CD4-positive, alpha-beta T cell (primary cell): Measurements from ENCODE around the gene CCDC146. TPM values are rescaled to one million over a fixed set of nuclear protein-coding genes. Genes with fewer than 3 reads are reported as not detected.
A peak's percentile ranks its signal among the peaks of the same experiment; 100 is the strongest.

Experiments used
- ATAC-seq: fragments of 200-7000 bp; cut with Tn5 transposase; one replicate; pipeline ENCODE4 v1.10.0; 2022; ENCODE audit warnings: mild to moderate bottlenecking; ENCODE audit not compliant: poor library complexity
- CTCF ChIA-PET: fragments of 350-600 bp; sonication (Branson Sonifier 250); formaldehyde crosslinking; loops from one replicate; lab custom pipeline; 2021; ENCODE audit warnings: antibody characterized with exemption, inconsistent platforms; lab: Charles Lee
- POLR2A ChIA-PET: fragments of 350-600 bp; sonication (Branson Sonifier 250); formaldehyde crosslinking; loops from one replicate; lab custom pipeline; 2021; ENCODE audit warnings: antibody characterized with exemption, inconsistent platforms; lab: Charles Lee
- DNase-seq, 14 experiments: peaks; one replicate each; pipeline ENCODE4 v3.0.0-alpha.2; 2013 to 2020; ENCODE audit warnings: mixed read lengths in 2 of 14
- H3K27ac ChIP-seq, 2 donors: one replicate each; pipeline versions ENCODE4 v1.5.1 to v1.7.0; 2013; ENCODE audit warnings: low read length in 2 of 2, low read depth in 1 of 2, mild to moderate bottlenecking in 1 of 2
- H3K27me3 ChIP-seq, 2 experiments: 1 replicate in 1 of 2; 2 replicates in 1 of 2; pipeline versions ENCODE4 v1.6.1 to v1.7.0; 2013; ENCODE audit warnings: low read length in 2 of 2, control low read depth in 1 of 2, mild to moderate bottlenecking in 1 of 2, moderate library complexity in 1 of 2; ENCODE audit not compliant: insufficient read depth in 2 of 2, control insufficient read depth in 1 of 2
- H3K36me3 ChIP-seq: one replicate; pipeline ENCODE4 v1.6.1; 2013; ENCODE audit warnings: low read length, control low read depth; ENCODE audit not compliant: insufficient read depth
- H3K4me1 ChIP-seq: one replicate; pipeline ENCODE4 v1.6.1; 2013; ENCODE audit warnings: low read length, control low read depth; ENCODE audit not compliant: insufficient read depth
- H3K4me3 ChIP-seq: one replicate; pipeline ENCODE4 v1.5.1; 2013; ENCODE audit warnings: mild to moderate bottlenecking, low read length, moderate library complexity
- H3K9me3 ChIP-seq, 2 experiments: 1 replicate in 1 of 2; 2 replicates in 1 of 2; pipeline versions ENCODE4 v1.6.1 to v1.7.0; 2013; ENCODE audit warnings: low read length in 2 of 2, mild to moderate bottlenecking in 2 of 2, control low read depth in 1 of 2, moderate library complexity in 1 of 2; ENCODE audit not compliant: control insufficient read depth in 1 of 2, insufficient read depth in 1 of 2
- H3K27ac Mint-ChIP-seq: one replicate; pipeline ENCODE4 v1.8.0; 2020; ENCODE audit warnings: mixed read lengths
- H3K27me3 Mint-ChIP-seq: one replicate; pipeline ENCODE4 v1.8.0; 2021; ENCODE audit warnings: mixed read lengths
- H3K36me3 Mint-ChIP-seq: one replicate; pipeline ENCODE4 v1.8.0; 2021; ENCODE audit warnings: low read depth, mixed read lengths
- H3K4me1 Mint-ChIP-seq: one replicate; pipeline ENCODE4 v1.8.0; 2021; ENCODE audit warnings: low read depth, mixed read lengths
- H3K4me3 Mint-ChIP-seq: one replicate; pipeline ENCODE4 v1.8.0; 2020; ENCODE audit warnings: mild to moderate bottlenecking, mixed read lengths
- H3K9me3 Mint-ChIP-seq: one replicate; pipeline ENCODE4 v1.8.0; 2020; ENCODE audit warnings: mixed read lengths
- CTCF ChIP-seq: fragments of 200-600 bp; IDR thresholded peaks from one replicate; pipeline ENCODE4 v1.8.0; 2022; ENCODE audit warnings: antibody characterized with exemption, mild to moderate bottlenecking
- intact Hi-C, 2 experiments: fragments of 100-400 bp; cut with DNase I in 1 of 2; cut with micrococcal nuclease in 1 of 2; formaldehyde crosslinking; loops; one replicate each; pipeline versions ENCODE4 v1.15.1 to v1.9.0; 2023 to 2025; cut with DNase I, micrococcal nuclease
- total RNA-seq, 174 experiments: library from RNA in 2 of 174; stranded (reverse) in 2 of 174; gene quantifications; one replicate each; pipeline ENCODE4 v1.2.3 and lab custom pipeline; 2021 to 2026

The CCDC146 gene
- total RNA-seq, 2 experiments from 2014 or later = 10.3 to 10.5 TPM

GRCh38 chr7:77326131-77326530 lies 203.7 kb downstream of the CCDC146 start:
- Mint-ChIP-seq H3K27me3 (no peaks in the 10 kb centered on the region), H3K9me3 (no peaks in the 10 kb centered on the region), H3K27ac (no peak overlapping the region), H3K4me1 (peaks cover 34% of the 10 kb centered on the region), H3K36me3 (peaks cover 49% of the 10 kb centered on the region), H3K4me3 (no peak overlapping the region)
- Histone ChIP-seq H3K36me3 (peaks cover 13% of the 10 kb centered on the region), H3K9me3 (no peaks in the 10 kb centered on the region), H3K27me3 (no peaks in the 10 kb centered on the region), H3K4me3 (no peak overlapping the region), H3K27ac (no peak overlapping the region), H3K4me1 (peaks cover 15% of the 10 kb centered on the region)
- ChIA-PET POLR2A (no interaction called here), CTCF (no interaction called here)
- ATAC-seq (no peak), DNase-seq (no peak)
- intact Hi-C loops = no loop called here
- no peak for TF ChIP-seq CTCF

GRCh38 chr7:77327067-77327931 lies 204.9 kb downstream of the CCDC146 start:
- H3K36me3 Mint-ChIP-seq = peaks cover 38% of the 10 kb centered on the region
- intact Hi-C loops = no loop called here

More at GRCh38 chr7:77327067-77327931, 204.9 kb downstream of the CCDC146 start:
- CTCF ChIA-PET = no interaction called here
- no peak overlapping the region for H3K27ac Mint-ChIP-seq
- Histone ChIP-seq H3K4me3 (no peak overlapping the region), H3K4me1 (peaks cover 18% of the 10 kb centered on the region), H3K27me3 (no peaks in the 10 kb centered on the region), H3K9me3 (no peaks in the 10 kb centered on the region), H3K27ac (no peak overlapping the region), H3K36me3 (peaks cover 4% of the 10 kb centered on the region)
- H3K4me3 Mint-ChIP-seq = no peak overlapping the region
- H3K27me3 Mint-ChIP-seq = no peaks in the 10 kb centered on the region
- H3K4me1 Mint-ChIP-seq = peaks cover 43% of the 10 kb centered on the region
- ATAC-seq = no peak
- peak in 2 of 14 experiments; percentile 60 to 74 for DNase-seq
- H3K9me3 Mint-ChIP-seq = no peaks in the 10 kb centered on the region
- POLR2A ChIA-PET = interaction anchor here (1.4 kb wide), 1 partner anchor 24 kb away, joined by 3 read pairs; no protein-coding TSS in a partner anchor
- no peak for TF ChIP-seq CTCF
